GM19438 (cell line): ENCODE results near the gene SLC2A1.

Experiments used
- ATAC-seq: cut with Tn5 transposase; IDR thresholded peaks from one replicate; pipeline ENCODE4 v1.9.1; 2021; ENCODE audit warnings: low read depth; ENCODE audit not compliant: unreplicated experiment

The SLC2A1 gene

GRCh38 chr1:42958488-42959319, at the start of gene SLC2A1:
SLC2A1 (minus strand) TSS chr1:42958868; CDS start chr1:42958651, 217 bp downstream.
- ATAC-seq, result peak; percentile 81

- no peak for ATAC-seq
Observed at GRCh38 chr1:43007377-43008114, 48.9 kb upstream of the SLC2A1 start.

DNA sequence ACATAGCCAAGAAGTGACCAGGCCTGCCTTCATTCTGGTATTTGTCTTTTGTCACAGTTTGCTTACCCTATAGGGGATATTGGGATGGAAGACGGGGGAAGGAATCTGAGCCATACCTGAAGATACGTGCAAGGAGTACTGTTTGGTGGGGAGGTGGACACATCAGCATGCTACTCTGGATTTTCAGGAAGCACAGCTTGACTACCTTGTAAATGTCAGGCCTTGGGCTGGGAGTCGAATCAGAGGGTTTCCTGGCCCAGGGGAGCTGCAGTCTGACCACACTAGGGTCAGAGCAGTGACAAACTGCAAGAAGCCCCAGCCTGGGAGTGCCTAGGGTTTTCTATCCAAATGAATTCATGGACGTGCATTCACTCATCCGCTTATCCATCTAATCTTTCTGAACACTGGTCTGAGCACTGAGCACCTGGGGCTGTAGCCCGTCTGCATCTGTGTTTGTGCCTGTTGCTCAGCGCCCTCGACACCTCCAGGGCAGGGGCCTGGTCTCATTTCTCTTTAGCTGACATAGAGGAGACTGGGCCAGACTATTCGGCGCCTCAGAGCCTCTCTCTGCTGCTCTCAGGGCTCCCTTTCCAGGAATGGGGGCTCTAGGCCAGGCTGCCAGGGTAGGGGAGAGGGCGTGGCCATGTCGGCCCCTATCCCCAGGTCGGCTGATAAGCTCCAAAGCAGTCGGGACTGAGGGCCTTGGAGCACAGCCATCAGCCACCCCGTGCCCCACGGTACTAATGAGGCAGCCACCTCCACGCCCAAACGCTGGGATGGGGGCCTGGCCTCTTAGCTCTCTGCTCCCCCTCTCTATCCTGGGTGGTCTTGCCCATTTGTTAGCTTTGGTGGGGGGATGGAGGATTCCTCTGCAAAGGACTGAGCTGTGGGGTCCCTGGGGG, 47.0 kb upstream of the SLC2A1 start:
- ATAC-seq, result no peak

GRCh38 chr1:43004587-43005459, 46.2 kb upstream of the SLC2A1 start:
- no peak for ATAC-seq

DNA sequence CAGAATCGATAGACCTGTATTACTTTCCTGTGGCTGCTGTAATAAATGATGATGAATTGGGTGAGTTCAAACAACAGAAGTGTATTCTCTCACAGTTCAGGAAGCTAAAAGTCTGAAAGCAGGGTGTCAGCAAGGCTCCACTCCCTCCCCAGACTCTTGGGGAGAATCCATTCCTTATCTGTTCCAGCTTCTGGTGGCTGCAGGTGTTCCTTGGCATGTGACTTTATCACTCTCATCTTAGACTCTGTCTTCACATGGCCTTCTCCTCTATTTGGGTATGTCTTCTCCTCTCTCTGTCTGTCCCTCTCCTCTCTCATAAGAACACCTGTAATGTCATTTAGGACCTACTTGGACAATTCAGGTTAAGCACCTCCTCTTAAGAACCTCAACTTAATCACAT, 44.1 kb upstream of the SLC2A1 start:
- ATAC-seq, result no peak

GRCh38 chr1:43002116-43002515, 43.4 kb upstream of the SLC2A1 start:
- ATAC-seq, result no peak

- no peak for ATAC-seq
Observed at GRCh38 chr1:43001434-43001833, 42.8 kb upstream of the SLC2A1 start.

DNA sequence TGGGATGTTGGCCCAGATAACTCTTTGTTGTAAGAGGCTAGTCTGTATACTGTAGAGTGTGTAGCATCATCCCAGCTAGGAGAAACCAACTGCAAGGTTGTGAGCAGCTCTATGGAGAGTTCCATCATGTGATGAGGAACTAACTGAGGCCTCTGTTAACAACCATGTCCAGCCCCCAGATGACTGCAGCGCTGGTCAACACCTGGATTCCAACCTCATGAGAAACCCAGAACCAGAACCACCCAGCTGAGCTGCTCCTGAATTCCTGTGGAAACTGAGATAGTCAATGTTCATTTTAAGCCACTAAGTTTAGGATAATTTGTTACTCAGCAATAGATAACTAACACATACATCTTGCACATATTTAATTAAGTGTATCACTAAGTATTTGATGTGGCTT, 41.6 kb upstream of the SLC2A1 start:
- no peak for ATAC-seq

DNA sequence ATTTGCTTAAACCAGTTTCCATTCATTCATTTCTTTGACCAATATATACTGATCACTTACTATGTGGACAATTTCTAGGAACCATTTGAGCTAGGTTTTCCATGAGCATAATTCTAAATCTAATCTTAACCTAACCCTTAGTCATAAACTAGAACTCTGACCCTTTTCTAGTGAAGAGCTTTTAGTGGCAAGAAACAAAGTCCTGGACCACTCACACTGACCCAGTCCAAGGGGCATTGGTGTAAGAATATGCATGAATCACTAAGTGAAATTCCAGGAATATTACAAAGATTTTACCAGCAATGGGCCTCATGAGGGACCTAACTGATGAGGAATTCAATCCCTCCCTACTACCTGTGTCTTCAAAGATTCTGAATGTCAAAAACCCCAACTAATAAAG, 40.6 kb upstream of the SLC2A1 start:
- ATAC-seq, result no peak

DNA sequence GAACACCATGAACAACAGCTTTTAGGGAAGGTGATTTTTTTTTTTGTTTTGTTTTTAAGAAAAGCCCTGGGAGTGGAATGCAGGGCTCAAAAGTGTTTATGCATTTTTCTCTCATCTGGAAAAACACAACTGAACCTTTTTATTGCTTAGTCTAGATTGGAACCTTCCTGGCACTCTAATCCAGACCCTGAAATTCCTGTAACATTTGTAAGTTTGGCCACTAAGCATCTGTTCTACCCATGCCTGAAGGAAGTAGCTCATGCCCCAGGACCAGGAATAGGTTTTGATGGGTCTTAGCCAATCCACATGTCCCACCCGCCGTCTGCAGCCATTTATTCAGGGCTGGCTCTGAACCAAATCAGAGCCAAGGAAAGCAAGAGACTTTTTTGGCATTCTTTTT, 39.7 kb upstream of the SLC2A1 start:
- ATAC-seq, result no peak

DNA sequence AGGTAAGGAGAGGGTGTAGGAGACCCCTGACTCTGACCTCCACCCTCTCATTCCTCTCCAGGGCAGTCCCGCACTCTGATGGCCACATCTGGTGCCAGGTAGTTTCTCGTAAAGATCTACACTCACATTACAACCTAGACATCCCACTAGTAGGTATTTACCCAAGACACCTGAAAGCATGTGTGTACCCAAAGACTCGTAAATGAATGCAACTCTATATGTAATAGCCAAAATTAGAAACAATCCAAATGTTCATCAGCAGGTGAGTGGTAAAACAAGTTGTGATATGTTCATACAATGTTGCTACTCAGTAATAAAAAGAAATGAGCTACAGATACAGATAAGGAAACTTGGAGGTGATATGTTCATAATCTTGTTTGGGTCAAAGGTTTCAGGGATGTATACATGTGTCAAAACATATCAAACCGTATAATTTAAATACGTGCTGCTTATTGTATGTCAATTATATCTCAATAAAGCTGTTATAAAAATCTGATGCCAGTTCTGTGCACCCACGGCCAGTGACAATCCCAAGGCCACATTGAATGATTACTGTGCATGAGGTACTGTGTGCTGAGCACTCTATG, 37.8 kb upstream of the SLC2A1 start:
- ATAC-seq, result no peak

DNA sequence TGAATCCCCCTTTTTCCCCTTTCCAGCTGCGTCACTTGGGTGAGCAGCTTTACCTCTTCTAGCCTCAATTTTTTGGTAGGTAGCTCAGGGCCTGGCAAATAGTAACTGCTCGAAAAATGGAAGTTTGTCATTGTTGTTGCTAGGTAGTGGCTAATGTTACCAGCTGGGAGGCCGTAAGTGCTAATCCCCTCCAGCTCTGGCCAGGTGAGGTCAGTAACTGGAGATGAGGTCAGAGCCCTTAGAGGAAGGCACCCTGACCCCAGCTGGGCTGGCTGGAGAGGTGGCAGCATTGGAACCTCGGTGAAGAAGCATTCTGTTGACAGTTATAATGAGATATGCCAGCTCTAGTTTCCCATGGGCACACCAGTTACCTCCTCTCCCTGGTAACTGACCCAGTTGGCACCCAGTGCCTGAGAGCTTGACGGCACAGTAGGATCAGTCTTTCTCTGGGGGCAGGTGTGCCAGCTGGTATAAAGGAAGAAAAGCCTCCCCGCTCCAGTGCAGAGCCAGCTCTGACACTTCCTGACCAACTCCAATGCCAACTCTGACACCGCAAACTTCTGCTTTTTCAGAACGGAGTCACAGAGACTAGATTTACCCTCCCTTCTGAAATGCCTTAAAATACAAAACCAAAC, 35.0 kb upstream of the SLC2A1 start:
- no peak for ATAC-seq

- ATAC-seq, result no peak
Observed at GRCh38 chr1:42992054-42992571, 33.4 kb upstream of the SLC2A1 start.

DNA sequence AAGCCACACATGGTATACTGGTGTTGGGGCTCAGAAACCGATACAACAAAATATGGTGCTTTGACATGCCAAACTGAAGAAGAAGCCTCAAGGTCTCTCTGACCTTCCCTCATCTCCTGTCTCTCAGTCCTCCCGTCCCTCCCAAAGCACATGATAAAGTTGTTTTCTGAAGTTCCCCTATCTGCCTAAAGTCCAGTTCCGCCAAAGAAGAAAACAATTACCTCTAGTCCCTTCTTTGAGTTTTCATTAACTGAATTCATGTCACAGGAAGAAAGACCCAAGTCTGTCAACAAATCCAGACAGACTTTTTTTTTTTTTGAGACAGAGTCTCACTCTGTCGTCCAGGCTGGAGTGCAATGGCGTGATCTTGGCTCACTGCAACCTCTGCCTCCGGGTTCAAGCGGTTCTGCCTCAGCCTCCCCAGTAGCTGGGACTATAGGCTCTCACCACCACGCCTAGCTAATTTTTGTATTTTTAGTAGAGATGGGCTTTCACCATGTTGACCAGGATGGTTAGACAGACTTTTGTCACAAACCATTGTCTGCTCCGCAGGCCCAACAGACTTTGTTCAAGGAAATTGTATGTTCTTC, 32.2 kb upstream of the SLC2A1 start:
- ATAC-seq, result no peak

GRCh38 chr1:42983693-42984092, 25.0 kb upstream of the SLC2A1 start:
- ATAC-seq, result no peak

DNA sequence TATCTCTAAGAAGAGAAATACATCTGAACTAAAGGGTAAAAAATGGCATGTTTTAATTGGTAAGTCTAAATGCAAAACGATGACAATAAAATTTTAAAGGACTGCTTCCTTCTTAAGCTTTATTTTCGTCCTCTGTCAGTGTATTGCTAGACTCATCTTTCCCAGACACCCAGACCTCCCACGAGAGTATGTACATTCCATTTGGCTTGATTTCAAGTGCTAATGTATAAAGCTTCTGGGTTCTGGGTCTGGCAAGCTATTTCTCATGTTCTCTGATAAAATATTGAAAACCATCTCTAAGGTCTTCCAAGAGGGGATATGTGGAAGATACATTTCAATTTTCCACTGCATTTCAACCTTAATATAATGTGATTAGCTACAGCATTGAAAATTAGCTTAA, 24.6 kb upstream of the SLC2A1 start:
- no peak for ATAC-seq

- no peak for ATAC-seq
Observed at GRCh38 chr1:42982641-42983040, 24.0 kb upstream of the SLC2A1 start.

DNA sequence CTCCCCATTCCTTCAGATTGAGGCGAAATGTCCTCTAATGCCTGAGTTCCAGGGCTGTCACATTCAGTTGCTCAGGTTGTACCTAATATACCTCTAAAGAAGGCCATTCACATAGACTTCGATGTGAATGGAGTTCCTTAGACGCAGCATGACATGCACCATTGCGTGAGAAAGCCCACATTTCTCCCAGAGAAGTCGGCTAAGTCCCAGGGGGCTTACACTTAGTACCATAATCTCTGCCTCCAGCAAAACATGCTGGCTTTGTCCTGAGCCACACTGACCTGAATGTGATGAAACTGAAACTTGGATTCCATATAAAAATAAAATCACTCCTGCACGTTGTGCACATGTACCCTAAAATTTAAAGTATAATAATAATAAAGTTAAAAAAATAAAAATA, 23.2 kb upstream of the SLC2A1 start:
- no peak for ATAC-seq
